OCI-LY1 (cell line): ENCODE measurements around the gene CD48.

Experiments
- CTCF ChIP-seq: fragments of 200-600 bp; sonication (generic), shearing (Covaris generic); IDR thresholded peaks from 2 replicates; pipeline ENCODE4 v1.5.1; 2017; ENCODE audit warnings: mild to moderate bottlenecking, antibody characterized with exemption, low read length, moderate library complexity, mixed read lengths
- EZH2 ChIP-seq: fragments of 200-600 bp; sonication (generic), shearing (Covaris generic); IDR thresholded peaks from 2 replicates; pipeline ENCODE4 v1.8.0; 2017; ENCODE audit warnings: borderline replicate concordance, mixed run types, mild to moderate bottlenecking, antibody characterized with exemption, low read length, moderate library complexity, mixed read lengths

DNA sequence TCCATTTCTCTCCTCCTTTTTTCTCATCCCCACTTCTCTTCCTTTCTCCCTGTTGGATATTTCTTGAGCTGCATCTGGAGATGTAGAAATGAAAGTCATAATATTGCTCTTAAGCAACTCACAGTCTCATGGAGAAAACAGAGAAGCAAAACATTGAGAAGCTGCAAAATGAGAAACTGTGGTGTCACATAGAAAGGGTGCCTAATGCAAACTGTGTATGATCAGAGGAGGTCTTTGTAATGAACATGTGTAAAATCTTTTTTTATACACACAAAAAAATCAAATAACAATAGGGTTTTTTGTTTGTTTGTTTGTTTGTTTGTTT is 15.7 kb upstream of the CD48 start:
- TF ChIP-seq CTCF (no peak), EZH2 (no peak)
